A673 (cell line): ENCODE results near the gene PIGA.

Source experiments
- CTCF ChIP-seq: fragments of 300-800, 200-600 bp; sonication (generic); conservative IDR thresholded peaks from 2 replicates; pipeline ENCODE4 v1.5.1; 2017; ENCODE audit warnings: low read depth, mild to moderate bottlenecking, antibody characterized with exemption, low read length, moderate library complexity, mixed read lengths
- EZH2 ChIP-seq: fragments of 200-600 bp; sonication (generic); IDR thresholded peaks from 2 replicates; pipeline ENCODE4 v1.6.1; 2017; ENCODE audit warnings: borderline replicate concordance, low read depth, mild to moderate bottlenecking, mixed read lengths, antibody characterized with exemption, low read length; ENCODE audit not compliant: poor library complexity, severe bottlenecking

DNA sequence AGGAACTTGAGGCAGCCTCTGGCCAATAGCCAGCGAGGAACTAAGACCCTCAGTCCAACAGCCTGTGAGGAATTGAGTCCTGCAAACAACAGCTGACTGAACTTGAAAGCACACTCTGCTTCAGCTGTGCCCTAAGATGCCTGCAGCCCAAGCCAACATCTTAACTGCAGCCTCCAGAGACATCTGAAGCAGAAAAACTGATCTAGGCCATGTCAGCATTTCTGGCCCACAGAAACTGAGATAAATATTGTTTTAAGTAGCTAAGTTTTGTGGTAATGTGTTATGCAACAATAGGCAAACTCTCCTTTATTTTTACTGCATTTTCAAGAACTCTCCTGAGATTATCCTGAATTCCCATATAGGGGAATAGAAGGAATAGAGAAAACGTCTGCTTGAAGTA lies 24.4 kb upstream of the PIGA start:
- no peak for TF ChIP-seq CTCF
- no peak for TF ChIP-seq EZH2
